Activated CD8-positive, alpha-beta memory T cell treated with anti-CD3 and anti-CD28 coated beads for 36 hours (primary cell): Measurements from ENCODE around the gene CALHM4. TPM values are rescaled to one million over a fixed set of nuclear protein-coding genes. Genes with fewer than 3 reads are reported as not detected.

ENCODE experiments used
- CTCF ChIA-PET: fragments of 350-600 bp; sonication (Branson Sonifier 250); formaldehyde crosslinking; loops from one replicate; lab custom pipeline; 2021; ENCODE audit warnings: antibody characterized with exemption; lab: Charles Lee
- POLR2A ChIA-PET: fragments of 350-600 bp; sonication (Branson Sonifier 250); formaldehyde crosslinking; loops from one replicate; lab custom pipeline; 2021; ENCODE audit warnings: antibody characterized with exemption; lab: Charles Lee
- total RNA-seq, 2 experiments: library from RNA; stranded (reverse); gene quantifications; one replicate each; pipeline ENCODE4 v1.2.3, GENCODE V29; 2021

Gene CALHM4
- not detected for total RNA-seq

- ChIA-PET POLR2A (no interaction called here), CTCF (no interaction called here)
These were observed at the start of gene CALHM4 for GRCh38 chr6:116553451-116553850. CALHM4 (plus strand) TSS chr6:116553751; CDS start chr6:116553794, 43 bp downstream.

GRCh38 chr6:116507324-116507723 is 46.2 kb upstream of the CALHM4 start:
- ChIA-PET POLR2A (no interaction called here), CTCF (no interaction called here)

- CTCF ChIA-PET: no interaction called here
These were observed 45.0 kb upstream of the CALHM4 start for GRCh38 chr6:116508527-116508926.

GRCh38 chr6:116511424-116512110 is 42.0 kb upstream of the CALHM4 start, which contains the start of gene CALHM5:
CALHM5 (plus strand) TSS chr6:116511639; CDS start chr6:116511697, 58 bp downstream.
- CTCF ChIA-PET: no interaction called here
- POLR2A ChIA-PET: no interaction called here

More at GRCh38 chr6:116508527-116508926, 45.0 kb upstream of the CALHM4 start:
- POLR2A ChIA-PET: no interaction called here

- CTCF ChIA-PET: no interaction called here
- POLR2A ChIA-PET: no interaction called here
These were observed 41.4 kb upstream of the CALHM4 start for GRCh38 chr6:116512111-116512559.

GRCh38 chr6:116512734-116513133 is 40.8 kb upstream of the CALHM4 start:
- ChIA-PET POLR2A (no interaction called here), CTCF (no interaction called here)

- POLR2A ChIA-PET: no interaction called here
- CTCF ChIA-PET: no interaction called here
These were observed 40.2 kb upstream of the CALHM4 start for GRCh38 chr6:116513224-116513875.

GRCh38 chr6:116514111-116514510 is 39.4 kb upstream of the CALHM4 start:
- POLR2A ChIA-PET: no interaction called here
- CTCF ChIA-PET: no interaction called here

GRCh38 chr6:116515141-116515540 is 38.4 kb upstream of the CALHM4 start:
- ChIA-PET CTCF (no interaction called here), POLR2A (no interaction called here)

- POLR2A ChIA-PET: no interaction called here
- CTCF ChIA-PET: no interaction called here
These were observed 34.8 kb upstream of the CALHM4 start for GRCh38 chr6:116518621-116519368.

GRCh38 chr6:116522896-116523295 is 30.7 kb upstream of the CALHM4 start:
- ChIA-PET CTCF (no interaction called here), POLR2A (no interaction called here)

- ChIA-PET CTCF (no interaction called here), POLR2A (no interaction called here)
These were observed 29.3 kb upstream of the CALHM4 start for GRCh38 chr6:116524236-116524635.

- ChIA-PET POLR2A (no interaction called here), CTCF (no interaction called here)
These were observed 25.4 kb upstream of the CALHM4 start for GRCh38 chr6:116528133-116528532.

GRCh38 chr6:116528780-116529179 is 24.8 kb upstream of the CALHM4 start:
- CTCF ChIA-PET: no interaction called here

GRCh38 chr6:116529466-116530290 is 23.9 kb upstream of the CALHM4 start:
- POLR2A ChIA-PET: no interaction called here
- CTCF ChIA-PET: interaction anchor here (0.8 kb wide), 1 partner anchor 242 kb away, joined by 3 read pairs; no protein-coding TSS in a partner anchor

More at GRCh38 chr6:116528780-116529179, 24.8 kb upstream of the CALHM4 start:
- POLR2A ChIA-PET: no interaction called here

GRCh38 chr6:116530436-116530835 is 23.1 kb upstream of the CALHM4 start:
- ChIA-PET POLR2A (no interaction called here), CTCF (interaction anchor here (0.8 kb wide), 1 partner anchor 243 kb away, joined by 3 read pairs; no protein-coding TSS in a partner anchor)

- ChIA-PET POLR2A (no interaction called here), CTCF (interaction anchor here (2.7 kb wide), 1 partner anchor 244 kb away, joined by 9 read pairs; no protein-coding TSS in a partner anchor)
These were observed 21.6 kb upstream of the CALHM4 start for GRCh38 chr6:116531675-116532570.
